Activated B cell treated with CpG ODN at 0.5 μM for 24 hours (primary cell): ENCODE results near the gene PATE3. TPM values are rescaled to one million over a fixed set of nuclear protein-coding genes. Genes with fewer than 3 reads are reported as not detected.

Experiments used
- ATAC-seq: fragments of 200-7000 bp; cut with Tn5 transposase; one replicate; pipeline ENCODE4 v1.10.0; 2021; ENCODE audit warnings: low read depth, mild to moderate bottlenecking, moderate library complexity
- CTCF ChIA-PET: fragments of 350-600 bp; sonication (Branson Sonifier 250); formaldehyde crosslinking; loops from one replicate; lab custom pipeline; 2021; ENCODE audit warnings: antibody characterized with exemption; lab: Charles Lee
- POLR2A ChIA-PET: fragments of 350-600 bp; sonication (Branson Sonifier 250); formaldehyde crosslinking; loops from one replicate; lab custom pipeline; 2021; ENCODE audit warnings: antibody characterized with exemption; lab: Charles Lee
- DNase-seq: peaks from one replicate; pipeline ENCODE4 v3.0.0; 2022
- H3K27ac Mint-ChIP-seq: one replicate; pipeline ENCODE4 v1.8.0; 2020; ENCODE audit warnings: mixed read lengths
- H3K27me3 Mint-ChIP-seq: one replicate; pipeline ENCODE4 v1.8.0; 2021; ENCODE audit warnings: mixed read lengths
- H3K36me3 Mint-ChIP-seq: one replicate; pipeline ENCODE4 v1.8.0; 2021; ENCODE audit warnings: low read depth, mixed read lengths
- H3K4me1 Mint-ChIP-seq: one replicate; pipeline ENCODE4 v1.8.0; 2021; ENCODE audit warnings: mixed read lengths
- H3K4me3 Mint-ChIP-seq: one replicate; pipeline ENCODE4 v1.8.0; 2020; ENCODE audit warnings: mild to moderate bottlenecking, mixed read lengths
- H3K9me3 Mint-ChIP-seq: one replicate; pipeline ENCODE4 v1.8.0; 2020; ENCODE audit warnings: mixed read lengths
- intact Hi-C: fragments of 100-400 bp; cut with micrococcal nuclease; formaldehyde crosslinking; loops from one replicate; pipeline ENCODE4 v1.15.1; 2024
- total RNA-seq: library from RNA; stranded (reverse); gene quantifications from 2 replicates; pipeline ENCODE4 v1.2.3, GENCODE V29; 2022
- TF ChIP-seq, protein P1 (sequence below): fragments of 200-600 bp; IDR thresholded peaks from one replicate; pipeline ENCODE4 v1.8.0; 2022; ENCODE audit warnings: antibody characterized with exemption, mild to moderate bottlenecking

PATE3 gene
- total RNA-seq, 1 donor from 2014 or later = not detected

DNA sequence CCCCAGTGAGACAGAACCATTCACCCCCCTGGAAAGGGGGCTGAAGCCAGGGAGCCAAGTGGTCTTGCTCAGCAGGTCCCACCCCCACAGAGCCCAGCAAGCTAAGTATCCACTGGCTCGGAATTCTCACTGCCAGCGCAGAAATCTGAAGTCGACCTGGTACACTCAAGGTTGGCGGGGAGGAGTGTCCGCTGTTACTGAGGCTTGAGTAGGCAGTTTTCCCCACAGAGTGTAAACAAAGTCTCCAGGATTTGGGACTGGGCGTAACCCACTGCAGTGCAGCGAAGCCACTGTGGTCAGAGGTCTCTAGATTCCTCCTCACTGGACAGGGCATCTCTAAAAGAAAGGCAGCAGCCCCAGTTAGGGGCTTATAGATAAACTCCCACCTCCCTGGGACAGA, 31.9 kb upstream of the PATE3 start:
- DNase-seq (no peak), ATAC-seq (no peak)
- POLR2A ChIA-PET = no interaction called here
- H3K27ac Mint-ChIP-seq = no peak overlapping the region
- no peak overlapping the region for H3K4me3 Mint-ChIP-seq
- intact Hi-C loops = no loop called here
- CTCF ChIA-PET = no interaction called here
- peaks cover 9% of the 10 kb centered on the region for H3K27me3 Mint-ChIP-seq
- peaks cover 7% of the 10 kb centered on the region for H3K9me3 Mint-ChIP-seq
- H3K36me3 Mint-ChIP-seq = no peaks in the 10 kb centered on the region
- no peaks in the 10 kb centered on the region for H3K4me1 Mint-ChIP-seq
- TF ChIP-seq, protein P1, sequence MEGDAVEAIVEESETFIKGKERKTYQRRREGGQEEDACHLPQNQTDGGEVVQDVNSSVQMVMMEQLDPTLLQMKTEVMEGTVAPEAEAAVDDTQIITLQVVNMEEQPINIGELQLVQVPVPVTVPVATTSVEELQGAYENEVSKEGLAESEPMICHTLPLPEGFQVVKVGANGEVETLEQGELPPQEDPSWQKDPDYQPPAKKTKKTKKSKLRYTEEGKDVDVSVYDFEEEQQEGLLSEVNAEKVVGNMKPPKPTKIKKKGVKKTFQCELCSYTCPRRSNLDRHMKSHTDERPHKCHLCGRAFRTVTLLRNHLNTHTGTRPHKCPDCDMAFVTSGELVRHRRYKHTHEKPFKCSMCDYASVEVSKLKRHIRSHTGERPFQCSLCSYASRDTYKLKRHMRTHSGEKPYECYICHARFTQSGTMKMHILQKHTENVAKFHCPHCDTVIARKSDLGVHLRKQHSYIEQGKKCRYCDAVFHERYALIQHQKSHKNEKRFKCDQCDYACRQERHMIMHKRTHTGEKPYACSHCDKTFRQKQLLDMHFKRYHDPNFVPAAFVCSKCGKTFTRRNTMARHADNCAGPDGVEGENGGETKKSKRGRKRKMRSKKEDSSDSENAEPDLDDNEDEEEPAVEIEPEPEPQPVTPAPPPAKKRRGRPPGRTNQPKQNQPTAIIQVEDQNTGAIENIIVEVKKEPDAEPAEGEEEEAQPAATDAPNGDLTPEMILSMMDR = no peak

- H3K27ac Mint-ChIP-seq = no peak overlapping the region
- ChIA-PET POLR2A (no interaction called here), CTCF (no interaction called here)
- H3K4me3 Mint-ChIP-seq = no peak overlapping the region
- H3K36me3 Mint-ChIP-seq = no peaks in the 10 kb centered on the region
- peaks cover 7% of the 10 kb centered on the region for H3K9me3 Mint-ChIP-seq
- H3K4me1 Mint-ChIP-seq = no peaks in the 10 kb centered on the region
- TF ChIP-seq, protein P1 = no peak
- H3K27me3 Mint-ChIP-seq = peaks cover 9% of the 10 kb centered on the region
- ATAC-seq (no peak), DNase-seq (no peak)
- intact Hi-C loops = no loop called here
Measured at GRCh38 chr11:125762445-125762844, 25.5 kb upstream of the PATE3 start.

- intact Hi-C loops = no loop called here
- Mint-ChIP-seq H3K4me1 (no peaks in the 10 kb centered on the region), H3K9me3 (peaks cover 2% of the 10 kb centered on the region), H3K4me3 (no peak overlapping the region), H3K36me3 (no peaks in the 10 kb centered on the region), H3K27me3 (peaks cover 9% of the 10 kb centered on the region), H3K27ac (no peak overlapping the region)
- TF ChIP-seq, protein P1 = no peak
- DNase-seq = no peak
- POLR2A ChIA-PET = no interaction called here
- CTCF ChIA-PET = no interaction called here
- ATAC-seq = no peak
Measured at GRCh38 chr11:125763483-125763882, 24.4 kb upstream of the PATE3 start.

GRCh38 chr11:125766251-125766650, 21.7 kb upstream of the PATE3 start:
- Mint-ChIP-seq H3K9me3 (no peaks in the 10 kb centered on the region), H3K27me3 (peaks cover 11% of the 10 kb centered on the region), H3K4me1 (no peaks in the 10 kb centered on the region), H3K4me3 (no peak overlapping the region), H3K27ac (no peak overlapping the region), H3K36me3 (no peaks in the 10 kb centered on the region)
- CTCF ChIA-PET = no interaction called here
- intact Hi-C loops = no loop called here
- TF ChIP-seq, protein P1 = no peak
- DNase-seq (no peak), ATAC-seq (no peak)
- POLR2A ChIA-PET = no interaction called here

GRCh38 chr11:125768336-125769046, 19.4 kb upstream of the PATE3 start:
- POLR2A ChIA-PET = no interaction called here
- H3K27ac Mint-ChIP-seq = no peak overlapping the region
- H3K9me3 Mint-ChIP-seq = no peaks in the 10 kb centered on the region
- CTCF ChIA-PET = no interaction called here
- ATAC-seq (no peak), DNase-seq (no peak)
- H3K4me1 Mint-ChIP-seq = no peaks in the 10 kb centered on the region
- TF ChIP-seq, protein P1 = no peak
- intact Hi-C loops = no loop called here
- no peak overlapping the region for H3K4me3 Mint-ChIP-seq
- peaks cover 11% of the 10 kb centered on the region for H3K27me3 Mint-ChIP-seq
- H3K36me3 Mint-ChIP-seq = no peaks in the 10 kb centered on the region
